ENCODE data around the gene FCAR. TPM values are rescaled to one million over a fixed set of nuclear protein-coding genes. Genes with fewer than 3 reads are reported as not detected.

Gene FCAR
- total and polyA plus RNA-seq, 7 donors: 0.04 to 1.0 (median 0.25) TPM; not detected in 3

Other genes with a start within 250 kb of the FCAR start
- gene LILRB1, start 243.8 kb upstream of the FCAR start, total RNA-seq: 1 to 10 TPM in 3 of 4 donors, under 1 TPM in 1; 0.95 to 2.0 (median 1.2) TPM
- gene LILRB1, start 243.8 kb upstream of the FCAR start, polyA plus RNA-seq: under 1 TPM; 0.17 to 0.33 (median 0.25) TPM
- gene LILRB4, start 211.2 kb upstream of the FCAR start, total RNA-seq: 1 to 10 TPM in 2 of 4 donors, under 1 TPM in 2; 0.54 to 1.7 (median 0.99) TPM
- gene LILRB4, start 211.2 kb upstream of the FCAR start, polyA plus RNA-seq: under 1 TPM; 0.27 to 0.56 (median 0.37) TPM
- not detected for gene KIR3DL3, start 149.8 kb upstream of the FCAR start, total RNA-seq
- not detected for gene KIR3DL3, start 149.8 kb upstream of the FCAR start, polyA plus RNA-seq
- not detected for gene KIR2DL3, start 135.7 kb upstream of the FCAR start, total RNA-seq
- gene KIR2DL3, start 135.7 kb upstream of the FCAR start, polyA plus RNA-seq: not detected
- gene KIR2DL1, start 104.4 kb upstream of the FCAR start, total RNA-seq: not detected
- under 1 TPM in 1 of 3 donors, not detected in 2; 0.03 TPM for gene KIR2DL1, start 104.4 kb upstream of the FCAR start, polyA plus RNA-seq
- not detected for gene KIR2DL4, start 70.6 kb upstream of the FCAR start, total RNA-seq
- gene KIR2DL4, start 70.6 kb upstream of the FCAR start, polyA plus RNA-seq: under 1 TPM in 1 of 3 donors, not detected in 2; 0.05 TPM
- not detected for gene KIR3DL1, start 57.8 kb upstream of the FCAR start, total RNA-seq
- under 1 TPM in 1 of 3 donors, not detected in 2; 0.01 TPM for gene KIR3DL1, start 57.8 kb upstream of the FCAR start, polyA plus RNA-seq
- under 1 TPM in 1 of 4 donors, not detected in 3; 0.17 TPM for gene KIR2DS4, start 41.6 kb upstream of the FCAR start, total RNA-seq
- gene KIR2DS4, start 41.6 kb upstream of the FCAR start, polyA plus RNA-seq: under 1 TPM in 1 of 3 donors, not detected in 2; 0.06 TPM
- not detected for gene KIR3DL2, start 23.8 kb upstream of the FCAR start, total RNA-seq
- gene KIR3DL2, start 23.8 kb upstream of the FCAR start, polyA plus RNA-seq: under 1 TPM in 1 of 3 donors, not detected in 2; 0.03 TPM
- gene NCR1, start 31.9 kb downstream of the FCAR start, total RNA-seq: under 1 TPM in 2 of 4 donors, not detected in 2; 0.27 to 0.32 TPM
- not detected for gene NCR1, start 31.9 kb downstream of the FCAR start, polyA plus RNA-seq
- not detected for gene NLRP7, start 73.3 kb downstream of the FCAR start, total RNA-seq
- gene NLRP7, start 73.3 kb downstream of the FCAR start, polyA plus RNA-seq: not detected
- under 1 TPM in 2 of 4 donors, not detected in 2; 0.13 to 0.30 TPM for gene NLRP2, start 92.1 kb downstream of the FCAR start, total RNA-seq
- under 1 TPM; 0.03 to 0.15 (median 0.06) TPM for gene NLRP2, start 92.1 kb downstream of the FCAR start, polyA plus RNA-seq
- gene GP6, start 164.0 kb downstream of the FCAR start, total RNA-seq: under 1 TPM in 2 of 4 donors, not detected in 2; 0.18 to 0.28 TPM
- under 1 TPM; 0.09 to 0.38 (median 0.10) TPM for gene GP6, start 164.0 kb downstream of the FCAR start, polyA plus RNA-seq
- gene RDH13, start 188.9 kb downstream of the FCAR start, total RNA-seq: 10 to 100 TPM in 3 of 4 donors, 1 to 10 TPM in 1; 4.5 to 18.0 (median 12.9) TPM
- 10 to 100 TPM; 11.5 to 15.1 (median 13.1) TPM for gene RDH13, start 188.9 kb downstream of the FCAR start, polyA plus RNA-seq
- 1 to 10 TPM in 2 of 4 donors, under 1 TPM in 2; 0.53 to 2.5 (median 0.93) TPM for gene EPS8L1, start 201.6 kb downstream of the FCAR start, total RNA-seq
- 1 to 10 TPM in 2 of 3 donors, under 1 TPM in 1; 0.97 to 1.9 (median 1.4) TPM for gene EPS8L1, start 201.6 kb downstream of the FCAR start, polyA plus RNA-seq
- gene PPP1R12C, start 243.4 kb downstream of the FCAR start, total RNA-seq: 10 to 100 TPM; 20.5 to 35.3 (median 24.8) TPM
- 10 to 100 TPM; 28.5 to 59.1 (median 44.4) TPM for gene PPP1R12C, start 243.4 kb downstream of the FCAR start, polyA plus RNA-seq

All from psoas muscle (tissue), 7 donors.